Mammary epithelial cell (primary cell): ENCODE measurements around the gene SORL1-AS1.

Experiments used
- EZH2 ChIP-seq: IDR thresholded peaks from 2 replicates; pipeline ENCODE4 v1.6.1; 2012; ENCODE audit warnings: low read length, inconsistent platforms, borderline replicate concordance
- TF ChIP-seq, protein P1 (sequence below), 2 donors: IDR thresholded peaks in 1 of 2; conservative IDR thresholded peaks in 1 of 2; 2 replicates each; pipeline ENCODE4 v1.5.1; 2011 to 2012; ENCODE audit warnings: inconsistent platforms in 2 of 2, low read length in 2 of 2, mild to moderate bottlenecking in 2 of 2, control low read depth in 1 of 2, low read depth in 1 of 2; ENCODE audit not compliant: insufficient read depth in 1 of 2; ENCODE audit errors: extremely low read depth in 1 of 2

DNA sequence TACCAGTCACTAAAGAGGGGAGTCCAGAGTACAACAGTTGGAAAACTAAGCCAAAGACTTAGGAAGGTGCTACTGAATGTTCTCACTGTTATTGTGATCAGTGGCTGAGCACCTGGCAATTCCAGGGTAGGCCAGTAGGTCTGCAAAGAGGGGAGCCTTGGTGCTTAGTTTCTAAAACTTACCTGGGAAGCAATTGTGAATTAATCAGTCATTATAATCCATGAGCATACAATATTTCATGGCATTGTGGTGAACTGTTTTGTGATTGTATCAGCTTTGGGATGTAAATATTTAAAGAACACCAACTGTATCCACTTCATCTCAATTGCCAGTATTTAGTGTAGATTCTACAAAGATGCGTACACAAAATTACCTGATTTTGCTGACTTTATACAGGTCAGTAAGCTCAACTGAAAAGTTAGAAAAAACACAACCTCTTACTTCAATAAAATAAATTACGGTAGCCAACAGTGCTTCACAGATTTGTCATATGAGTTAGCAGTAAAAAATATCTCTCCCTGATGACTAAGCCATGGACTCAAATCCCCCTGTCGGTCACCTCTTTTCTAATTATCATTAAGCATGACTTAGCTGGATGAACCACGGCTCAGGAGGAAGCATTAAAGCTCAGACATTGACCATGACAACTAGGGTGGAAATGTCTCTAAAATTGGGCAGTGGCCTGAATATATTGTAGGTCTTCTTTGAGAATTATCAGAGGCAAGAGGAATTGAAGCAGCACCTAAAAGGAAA is 31.4 kb downstream of the SORL1-AS1 start:
- TF ChIP-seq, protein P1, sequence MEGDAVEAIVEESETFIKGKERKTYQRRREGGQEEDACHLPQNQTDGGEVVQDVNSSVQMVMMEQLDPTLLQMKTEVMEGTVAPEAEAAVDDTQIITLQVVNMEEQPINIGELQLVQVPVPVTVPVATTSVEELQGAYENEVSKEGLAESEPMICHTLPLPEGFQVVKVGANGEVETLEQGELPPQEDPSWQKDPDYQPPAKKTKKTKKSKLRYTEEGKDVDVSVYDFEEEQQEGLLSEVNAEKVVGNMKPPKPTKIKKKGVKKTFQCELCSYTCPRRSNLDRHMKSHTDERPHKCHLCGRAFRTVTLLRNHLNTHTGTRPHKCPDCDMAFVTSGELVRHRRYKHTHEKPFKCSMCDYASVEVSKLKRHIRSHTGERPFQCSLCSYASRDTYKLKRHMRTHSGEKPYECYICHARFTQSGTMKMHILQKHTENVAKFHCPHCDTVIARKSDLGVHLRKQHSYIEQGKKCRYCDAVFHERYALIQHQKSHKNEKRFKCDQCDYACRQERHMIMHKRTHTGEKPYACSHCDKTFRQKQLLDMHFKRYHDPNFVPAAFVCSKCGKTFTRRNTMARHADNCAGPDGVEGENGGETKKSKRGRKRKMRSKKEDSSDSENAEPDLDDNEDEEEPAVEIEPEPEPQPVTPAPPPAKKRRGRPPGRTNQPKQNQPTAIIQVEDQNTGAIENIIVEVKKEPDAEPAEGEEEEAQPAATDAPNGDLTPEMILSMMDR (conservative IDR thresholded peaks at IDR 0.05 in 1 of 2, IDR thresholded peaks at IDR 0.05 in 1 of 2; ENCODE audit: extremely low read depth in 1 of 2, insufficient read depth in 1 of 2, low read depth in 1 of 2, low read length in 2 of 2): peak in 1 of 2 donors; percentile 3
- no peak for TF ChIP-seq EZH2
